Astrocyte (in vitro differentiated cells and primary cell): ENCODE data around the gene ETV6.

Experiments
- CTCF ChIP-seq: IDR thresholded peaks from 2 replicates; pipeline ENCODE4 v1.5.1; 2011; ENCODE audit warnings: low read depth, mild to moderate bottlenecking, inconsistent platforms, low read length, moderate library complexity; ENCODE audit not compliant: insufficient read depth
- EZH2 ChIP-seq: IDR thresholded peaks from 2 replicates; pipeline ENCODE4 v1.6.1; 2012; ENCODE audit warnings: mild to moderate bottlenecking, low read length, inconsistent platforms; ENCODE audit not compliant: insufficient read depth

- TF ChIP-seq CTCF = no peak
- no peak for TF ChIP-seq EZH2
These were observed 73.2 kb downstream of the ETV6 start for GRCh38 chr12:11722578-11723138.
